HG02884 (cell line): ENCODE results near the gene PPP1R14D.

Source experiments
- ATAC-seq: cut with Tn5 transposase; IDR thresholded peaks from one replicate; pipeline ENCODE4 v1.9.1; 2021; ENCODE audit warnings: mild to moderate bottlenecking, moderate library complexity; ENCODE audit not compliant: unreplicated experiment

Gene PPP1R14D

DNA sequence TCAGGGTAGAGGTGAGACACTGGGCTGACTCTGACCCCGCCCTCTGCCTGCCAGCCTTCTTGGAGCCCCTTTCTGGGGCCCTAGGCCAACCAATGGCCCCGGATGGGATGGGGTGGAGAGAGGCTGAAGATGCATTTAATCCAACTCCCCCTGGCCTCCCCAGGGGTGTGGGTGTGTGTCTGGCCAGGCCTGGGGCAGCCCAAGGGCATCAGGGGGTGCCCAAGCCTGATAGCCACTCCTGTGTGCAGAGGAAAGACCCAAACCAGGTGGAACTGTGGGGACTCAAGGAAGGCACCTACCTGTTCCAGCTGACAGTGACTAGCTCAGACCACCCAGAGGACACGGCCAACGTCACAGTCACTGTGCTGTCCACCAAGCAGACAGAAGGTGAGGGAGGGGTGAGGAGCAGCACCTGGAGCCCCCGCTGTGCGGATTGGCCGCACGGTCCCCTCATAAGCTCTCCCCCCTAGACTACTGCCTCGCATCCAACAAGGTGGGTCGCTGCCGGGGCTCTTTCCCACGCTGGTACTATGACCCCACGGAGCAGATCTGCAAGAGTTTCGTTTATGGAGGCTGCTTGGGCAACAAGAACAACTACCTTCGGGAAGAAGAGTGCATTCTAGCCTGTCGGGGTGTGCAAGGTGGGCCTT is 24.9 kb upstream of the PPP1R14D start:
- ATAC-seq, result no peak

DNA sequence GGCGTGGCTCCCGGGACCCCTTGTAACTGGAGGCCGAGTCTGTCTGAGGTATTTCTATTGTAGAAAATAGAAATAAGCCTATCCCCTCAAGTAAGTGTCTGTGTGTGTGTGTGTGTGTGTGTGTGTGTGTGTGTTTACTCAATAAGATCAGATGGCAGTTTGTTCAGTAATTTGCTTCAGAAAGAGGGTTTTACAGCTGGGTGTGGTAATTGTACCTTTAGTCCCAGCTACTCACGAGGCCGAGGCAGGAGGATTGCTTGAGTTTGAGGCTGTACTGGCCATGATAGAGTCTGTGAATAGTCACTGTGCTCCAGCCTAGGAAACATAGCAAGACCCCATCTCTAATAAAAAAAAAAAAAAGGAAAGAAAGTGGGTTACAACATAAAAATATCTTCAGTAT is 24.0 kb upstream of the PPP1R14D start:
- ATAC-seq, result no peak

DNA sequence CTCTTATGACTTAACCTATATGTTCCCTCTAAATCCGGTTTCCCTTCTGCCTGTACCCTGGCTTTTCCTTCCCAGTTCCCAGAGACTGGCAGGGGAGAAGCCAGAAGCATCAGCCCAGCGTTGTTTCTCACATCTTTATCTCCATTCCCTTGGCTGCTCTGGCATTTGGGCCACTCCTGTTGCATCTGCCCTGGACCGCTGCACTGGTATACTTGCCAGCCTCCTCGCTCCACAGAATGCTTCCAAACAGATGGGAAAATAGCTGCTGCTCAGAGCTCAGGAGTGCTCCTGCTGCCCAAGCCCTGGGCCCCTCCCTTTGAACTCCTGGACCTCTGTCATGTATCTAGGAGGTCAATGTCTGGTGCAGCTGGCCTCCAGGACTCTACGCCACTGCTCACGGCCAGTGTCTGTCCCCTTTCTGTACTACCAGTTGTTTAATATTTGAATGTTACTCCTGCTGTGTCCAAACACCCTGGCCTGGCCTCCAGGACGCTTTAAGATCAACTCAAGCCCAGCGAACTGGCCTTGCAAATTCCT is 22.1 kb upstream of the PPP1R14D start:
- ATAC-seq, result no peak

DNA sequence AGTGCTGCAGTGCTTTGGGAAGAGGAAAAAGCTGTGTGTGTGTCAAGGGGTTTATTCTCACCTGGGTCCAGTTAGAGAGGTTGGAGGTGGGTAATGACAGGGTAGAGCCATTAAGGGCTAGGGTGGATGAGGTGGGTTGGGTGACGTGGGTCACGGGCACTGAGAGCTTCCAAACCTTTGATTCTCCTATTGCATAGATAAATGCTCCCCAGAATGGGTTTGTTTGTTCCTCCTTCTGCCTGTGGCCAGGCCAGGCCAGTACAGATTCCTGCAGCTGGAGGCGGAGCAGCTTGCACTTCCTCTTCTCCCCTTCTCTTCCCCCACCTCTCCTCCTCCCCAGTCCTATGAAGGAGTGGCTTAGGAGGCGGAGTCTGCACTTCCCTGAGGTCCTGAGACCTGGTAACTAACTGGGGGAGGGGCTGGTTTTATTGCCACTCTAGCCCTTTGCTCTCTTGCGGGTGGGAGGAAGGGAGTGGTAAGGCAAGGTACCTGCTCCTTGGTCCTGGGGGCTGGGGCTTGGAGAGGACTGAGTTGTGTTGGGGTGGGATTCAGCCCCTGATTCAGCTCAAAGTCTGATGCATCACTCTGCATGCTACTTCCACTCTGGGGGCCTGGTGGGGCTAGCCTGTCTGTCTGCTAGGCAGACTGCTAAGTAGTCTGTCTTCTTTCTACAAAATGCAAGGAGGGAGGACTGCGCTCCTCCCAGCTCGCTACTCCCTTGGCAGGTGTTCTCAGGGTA is 18.9 kb upstream of the PPP1R14D start:
- no peak for ATAC-seq

DNA sequence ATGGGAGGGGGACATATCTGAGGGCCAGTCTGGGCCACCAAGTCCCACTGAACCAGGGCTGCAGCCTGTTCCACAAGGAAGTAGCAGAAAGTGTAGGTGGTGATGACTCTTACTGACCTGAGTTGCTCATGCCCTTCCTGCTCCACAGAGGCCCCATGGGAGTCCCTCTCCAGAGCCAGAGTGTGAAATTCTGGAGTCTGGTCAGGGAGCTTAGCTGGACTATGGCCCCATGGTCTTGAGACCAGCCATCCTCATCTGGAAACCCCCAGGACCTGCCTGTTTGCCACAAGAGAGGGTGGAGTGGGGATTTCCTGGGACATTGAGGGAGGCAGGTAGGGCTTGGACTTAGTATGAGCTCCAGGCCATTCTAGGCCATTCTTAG is 18.3 kb upstream of the PPP1R14D start:
- ATAC-seq, result no peak

DNA sequence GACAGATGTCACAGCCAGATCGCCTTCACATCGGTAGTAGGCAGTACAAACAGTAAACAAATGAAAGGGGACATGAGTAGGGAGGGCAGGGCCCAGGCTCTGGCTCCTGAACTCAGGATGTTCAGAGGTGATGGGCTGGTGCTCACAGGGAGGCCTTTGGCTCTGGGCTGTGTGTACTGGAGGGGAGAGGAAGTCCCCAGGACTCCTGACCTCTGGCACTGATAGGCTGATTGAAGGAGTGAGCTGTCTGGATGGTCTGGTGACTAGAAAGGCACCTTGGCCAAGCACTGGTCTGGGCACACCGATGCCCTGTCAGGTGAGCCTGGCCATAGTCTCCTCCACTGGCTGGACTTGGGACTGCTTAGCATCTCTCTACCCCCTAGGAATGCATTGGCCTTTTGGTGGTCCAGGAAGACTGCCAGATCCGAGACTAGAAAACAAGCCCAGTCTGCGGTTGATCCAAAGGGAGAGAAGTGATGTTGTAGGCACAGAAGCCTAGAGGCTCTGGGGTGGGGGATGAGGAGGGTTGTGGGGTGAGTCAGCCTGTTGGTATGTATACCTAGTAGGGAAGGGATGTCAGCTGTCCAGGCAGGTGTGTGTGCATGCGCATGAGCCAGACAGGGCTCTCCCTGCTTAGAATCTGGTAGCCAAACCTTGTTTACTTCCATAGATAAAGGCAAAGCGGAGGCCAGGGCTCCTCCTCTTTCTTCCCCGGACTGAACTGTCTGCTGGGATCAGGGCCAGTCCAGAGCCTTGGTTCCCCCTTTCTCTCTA is 17.2 kb upstream of the PPP1R14D start:
- ATAC-seq, result no peak

DNA sequence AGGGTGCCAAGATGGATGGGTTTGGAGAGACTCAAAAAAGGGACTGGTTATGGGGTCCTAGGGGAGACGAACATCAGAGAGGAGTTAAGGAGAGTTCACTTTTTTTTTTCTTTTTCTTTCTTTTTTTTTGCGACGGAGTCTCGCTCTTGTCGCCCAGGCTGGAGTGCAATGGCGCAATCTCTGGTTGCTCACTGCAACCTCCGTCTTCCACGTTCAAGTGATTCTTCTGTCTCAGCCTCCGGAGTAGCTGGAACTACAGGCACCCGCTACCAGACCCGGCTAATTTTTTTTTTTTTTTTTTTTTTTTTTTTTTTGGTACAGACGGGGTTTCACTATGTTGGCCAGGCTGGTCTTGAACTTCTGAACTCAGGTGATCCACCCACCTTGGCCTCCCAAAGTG is 16.5 kb upstream of the PPP1R14D start:
- ATAC-seq, result no peak

DNA sequence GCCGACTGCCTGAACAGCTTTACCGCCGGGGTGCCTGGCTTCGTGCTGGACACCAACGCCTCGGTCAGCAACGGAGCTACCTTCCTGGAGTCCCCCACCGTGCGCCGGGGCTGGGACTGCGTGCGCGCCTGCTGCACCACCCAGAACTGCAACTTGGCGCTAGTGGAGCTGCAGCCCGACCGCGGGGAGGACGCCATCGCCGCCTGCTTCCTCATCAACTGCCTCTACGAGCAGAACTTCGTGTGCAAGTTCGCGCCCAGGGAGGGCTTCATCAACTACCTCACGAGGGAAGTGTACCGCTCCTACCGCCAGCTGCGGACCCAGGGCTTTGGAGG is 16.2 kb upstream of the PPP1R14D start:
- ATAC-seq, result no peak

DNA sequence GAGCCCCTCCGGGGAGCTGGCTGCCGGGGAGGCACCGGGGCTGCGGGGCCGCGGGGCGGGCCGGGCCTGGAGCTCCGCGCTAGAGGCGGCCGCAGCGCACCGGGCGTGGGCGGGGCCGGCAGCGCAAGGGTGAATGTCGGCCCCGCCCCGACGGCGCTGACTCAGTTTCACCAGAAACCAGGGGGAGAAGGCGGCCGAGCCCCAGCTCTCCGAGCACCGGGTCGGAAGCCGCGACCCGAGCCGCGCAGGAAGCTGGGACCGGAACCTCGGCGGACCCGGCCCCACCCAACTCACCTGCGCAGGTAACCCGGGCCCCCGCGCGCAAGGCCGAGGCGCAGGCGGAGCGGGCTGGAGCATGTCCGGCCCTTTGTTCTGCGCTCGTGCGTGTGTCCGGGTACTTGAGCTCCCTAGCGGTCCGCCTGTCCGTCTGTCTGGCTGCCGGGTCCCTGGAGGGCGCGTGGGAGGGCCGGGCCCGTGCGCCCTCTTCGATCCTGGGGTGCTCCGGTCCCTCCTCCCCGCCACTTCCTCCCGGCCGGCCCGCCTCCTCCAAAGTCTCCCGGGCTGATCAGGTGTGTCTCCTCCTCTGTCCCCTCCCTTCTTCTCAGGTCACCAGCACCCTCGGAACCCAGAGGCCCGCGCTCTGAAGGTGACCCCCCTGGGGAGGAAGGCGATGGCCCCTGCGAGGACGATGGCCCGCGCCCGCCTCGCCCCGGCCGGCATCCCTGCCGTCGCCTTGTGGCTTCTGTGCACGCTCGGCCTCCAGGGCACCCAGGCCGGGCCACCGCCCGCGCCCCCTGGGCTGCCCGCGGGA is 15.6 kb upstream of the PPP1R14D start, which contains the start of gene SPINT1:
Gene SPINT1, plus strand, starts transcription at position 164 of the 811 bp plus-strand sequence. Its CDS starts 507 bp downstream, at position 671.
- ATAC-seq, result no peak

DNA sequence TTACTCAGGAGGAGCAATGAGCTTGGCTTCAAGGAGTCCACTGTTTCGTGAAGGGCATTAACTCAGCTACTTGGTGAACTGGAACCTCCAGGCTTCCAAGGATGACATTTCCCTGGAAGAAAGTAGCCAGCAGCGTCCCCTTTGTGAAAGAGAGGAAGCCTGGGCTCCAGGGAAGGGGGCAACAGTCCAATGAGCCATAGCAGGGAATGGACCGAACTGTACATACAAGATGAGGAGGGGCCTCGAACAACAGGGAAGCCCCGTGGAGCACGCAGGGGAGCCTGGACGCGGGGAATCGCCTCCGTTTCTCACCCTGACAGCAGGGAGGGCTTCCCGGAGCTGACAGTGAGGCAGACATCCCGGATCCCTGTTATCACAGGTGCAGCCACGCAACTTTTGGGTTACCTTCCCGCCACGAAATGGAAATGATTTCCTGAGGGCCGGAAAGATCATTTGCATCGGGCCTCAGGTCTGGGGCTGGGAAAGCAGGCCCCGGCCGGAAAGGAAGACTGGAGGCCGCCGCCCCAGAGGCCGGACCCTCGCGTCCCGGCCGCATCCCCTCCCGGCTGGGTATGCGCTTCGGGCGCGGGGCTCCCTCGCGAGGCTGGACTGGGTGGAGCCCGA is 14.9 kb upstream of the PPP1R14D start:
- no peak for ATAC-seq

DNA sequence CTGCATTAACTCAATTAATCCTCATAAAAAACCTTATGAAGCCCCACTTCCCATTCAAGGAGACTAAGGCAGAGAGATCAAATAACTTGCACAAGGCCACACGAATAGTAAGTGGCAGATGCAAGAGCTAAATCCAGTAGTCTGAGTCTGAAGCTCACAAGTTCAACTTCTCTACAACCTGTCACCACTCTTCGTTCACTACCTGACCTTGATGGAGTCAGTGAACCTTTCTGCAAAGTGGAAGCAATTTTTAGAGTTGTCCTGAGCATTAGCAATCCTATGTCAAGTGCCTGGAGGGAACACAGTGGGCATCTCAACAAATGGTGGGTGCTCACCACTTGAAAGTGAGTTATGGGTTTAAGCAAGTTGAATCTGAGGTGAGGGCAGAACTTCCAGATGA is 13.2 kb upstream of the PPP1R14D start:
- no peak for ATAC-seq

DNA sequence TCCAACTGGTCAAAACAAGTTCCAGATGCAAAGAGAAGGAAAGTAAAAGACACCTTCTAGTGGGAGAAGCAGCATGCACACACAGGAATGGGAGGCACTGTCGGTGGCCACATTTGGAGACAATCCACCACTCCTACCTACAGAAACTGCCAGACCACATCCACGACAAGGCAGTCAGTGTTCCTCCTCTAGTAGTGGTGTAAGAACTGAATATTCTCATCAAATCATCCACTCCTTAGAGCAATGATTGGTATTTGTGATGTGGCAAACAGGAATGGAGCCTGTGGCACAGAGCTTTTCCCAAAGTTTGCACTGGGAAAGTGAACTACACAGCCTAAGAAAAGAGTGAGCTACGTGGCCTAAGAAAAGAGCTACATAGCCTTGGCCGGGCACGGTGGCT is 10.2 kb upstream of the PPP1R14D start:
- no peak for ATAC-seq

DNA sequence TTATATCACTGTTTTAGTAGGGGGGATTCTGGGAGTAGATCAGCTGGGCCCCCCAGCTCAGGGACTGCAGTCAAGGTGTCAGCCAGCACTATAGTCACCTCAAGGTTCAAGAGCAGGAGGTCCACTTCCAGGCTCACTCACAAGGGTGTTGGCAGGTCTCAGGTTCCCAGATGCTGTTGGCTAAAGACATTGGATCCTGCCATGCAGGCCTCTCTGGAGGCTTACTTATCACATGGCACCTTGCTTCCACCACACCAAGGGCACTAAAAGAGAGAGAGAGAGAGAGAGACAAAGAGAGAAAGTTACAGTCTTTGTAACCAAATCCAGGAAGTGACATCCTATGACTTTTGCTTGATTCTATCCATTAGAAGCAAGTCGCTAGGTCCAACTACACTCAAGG is 7.5 kb upstream of the PPP1R14D start:
- ATAC-seq, result no peak

DNA sequence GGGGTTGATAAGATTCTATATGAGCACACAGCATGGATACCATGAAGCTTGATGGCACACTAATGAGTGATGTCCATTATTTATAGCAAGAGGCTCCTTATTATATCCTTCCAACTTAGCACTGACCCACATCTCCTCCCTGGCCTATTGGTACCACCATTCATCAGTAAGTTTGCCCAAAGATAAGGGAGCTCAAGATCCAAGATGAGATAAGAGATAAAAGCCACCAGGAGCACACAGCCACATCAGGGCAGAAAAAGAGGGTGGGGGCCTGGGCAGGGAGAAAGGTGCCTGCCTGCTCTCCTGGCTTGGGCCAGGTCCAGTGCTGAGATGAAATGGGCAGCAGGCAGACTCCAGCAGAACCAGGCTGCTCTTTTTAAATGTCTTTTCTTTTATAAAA is 4.4 kb upstream of the PPP1R14D start:
- ATAC-seq, result no peak

DNA sequence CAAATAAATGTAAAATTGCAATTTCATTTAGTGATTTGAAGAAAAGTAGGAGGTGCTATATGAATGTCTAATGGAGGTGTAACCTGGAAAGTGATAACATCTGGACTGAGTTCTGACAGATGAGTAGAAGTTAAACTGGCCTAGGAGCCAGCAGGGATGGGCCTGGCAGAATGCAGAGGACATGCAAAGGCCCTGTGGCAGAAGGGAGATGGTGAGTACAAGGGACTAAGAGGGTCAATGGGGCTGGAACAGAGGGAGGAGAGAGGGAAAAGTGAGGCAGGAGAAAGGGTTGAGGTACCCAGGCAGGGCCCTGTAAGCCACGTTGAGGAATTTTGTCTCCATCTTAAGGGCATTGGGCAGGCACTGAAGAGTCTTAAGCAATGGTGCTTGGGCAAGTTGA is 3.4 kb upstream of the PPP1R14D start:
- ATAC-seq, result no peak

DNA sequence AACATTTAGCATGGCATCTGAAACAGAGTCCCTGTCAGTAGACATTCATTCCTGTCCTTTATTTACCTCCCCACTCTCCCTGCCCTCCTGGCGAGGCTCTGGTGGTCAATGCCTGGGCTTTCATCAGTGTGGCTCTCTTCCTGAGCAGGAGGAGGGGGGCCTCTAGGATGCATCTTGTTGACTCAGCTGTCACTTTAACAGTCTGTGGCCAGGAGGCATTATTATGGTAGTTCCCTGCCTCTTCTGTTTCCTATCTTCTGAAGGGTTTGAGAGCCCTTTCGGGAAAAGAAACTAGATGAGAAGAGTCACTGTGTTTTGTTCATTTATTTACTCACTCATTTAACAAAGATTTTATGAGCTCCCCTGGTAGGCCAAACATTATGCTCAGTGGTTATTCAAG is 2.4 kb upstream of the PPP1R14D start:
- no peak for ATAC-seq

DNA sequence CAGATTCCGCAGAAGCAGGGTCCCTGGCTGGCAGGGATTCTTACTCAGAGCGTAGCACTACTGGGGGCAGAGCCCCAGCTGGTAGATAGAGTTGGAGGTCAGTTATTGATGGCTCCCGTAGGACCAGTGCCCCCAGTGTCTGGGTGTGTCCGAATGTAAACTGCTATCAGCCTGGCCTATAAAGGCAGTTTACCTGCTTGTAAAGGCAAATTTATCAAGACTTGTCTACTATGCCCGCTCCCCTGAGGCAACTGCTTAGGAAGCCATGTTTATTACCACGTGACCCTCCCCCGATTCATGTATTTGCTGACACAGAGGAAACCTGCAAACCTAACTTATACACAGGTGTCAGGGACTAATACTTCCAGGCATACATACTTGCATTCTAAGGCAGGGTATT is 607 bp upstream of the PPP1R14D start:
- ATAC-seq, result no peak

DNA sequence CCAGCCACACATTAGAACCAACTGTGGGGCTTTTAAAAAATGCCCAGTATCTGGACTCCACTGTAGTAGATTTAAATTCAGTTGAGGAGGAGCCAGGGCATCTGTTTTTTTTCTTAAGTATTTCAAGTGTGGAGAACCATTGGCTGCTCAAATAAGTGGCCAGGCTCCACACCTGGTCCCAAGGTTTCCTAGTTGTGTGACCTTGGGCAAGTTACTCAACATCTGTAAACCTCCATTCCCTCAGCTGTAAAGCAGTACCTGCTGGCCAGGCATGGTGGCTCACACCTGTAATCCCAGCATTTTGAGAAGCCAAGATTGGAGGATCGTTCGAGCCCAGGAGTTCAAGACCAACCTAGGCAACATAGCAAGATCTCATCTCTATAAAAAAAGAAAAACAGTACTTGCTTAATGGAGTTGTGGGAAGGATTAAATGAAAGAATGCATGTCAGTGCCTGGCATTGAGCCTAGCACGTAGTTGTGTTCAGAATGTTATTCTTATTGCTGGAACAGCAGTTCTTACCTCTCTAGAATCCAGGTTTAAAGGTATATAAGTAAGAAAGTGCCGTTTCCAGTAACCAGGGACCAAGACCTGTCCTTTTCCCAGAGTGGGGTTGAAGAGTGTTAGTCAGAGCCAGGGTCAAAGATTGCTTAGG is 2.0 kb downstream of the PPP1R14D start:
- no peak for ATAC-seq

DNA sequence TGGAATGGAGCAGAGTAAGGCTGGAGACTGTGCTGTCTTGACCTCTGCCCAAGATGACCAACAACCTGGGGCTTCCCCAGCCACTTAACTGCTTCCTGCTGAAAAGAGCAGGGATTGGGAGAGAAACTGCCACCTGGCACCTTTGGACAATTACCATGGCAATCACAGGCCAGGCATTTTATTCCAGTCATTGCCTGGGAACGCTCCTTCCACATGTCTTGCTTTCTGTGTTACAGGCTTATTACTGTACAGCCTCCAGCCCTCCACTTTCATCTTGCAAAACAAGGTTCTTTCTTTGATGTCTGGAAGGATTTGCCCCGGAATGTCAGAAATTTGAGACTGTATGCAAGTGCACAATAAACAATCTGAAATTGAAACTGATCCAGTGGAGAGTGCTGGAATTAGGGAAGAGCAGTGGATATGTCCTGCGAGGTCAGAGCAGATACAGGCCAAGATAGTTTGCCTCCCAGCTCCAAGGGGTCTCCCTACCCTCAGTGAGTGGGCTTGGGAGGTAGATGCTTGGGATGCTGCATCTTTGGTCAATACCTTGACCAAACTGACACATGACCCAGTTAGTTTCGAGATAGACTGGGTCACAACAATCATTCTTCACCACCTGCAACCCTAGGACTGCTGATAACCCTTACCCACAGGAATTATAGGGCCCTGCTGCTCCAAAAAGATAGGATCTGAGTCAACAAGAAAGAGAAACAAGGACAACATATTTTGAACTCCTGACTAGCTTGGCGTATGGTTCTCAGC is 2.7 kb downstream of the PPP1R14D start:
- ATAC-seq, result no peak
